Measurements from ENCODE around the gene UPK3A.
"Not testable (repeated sequence)": the region's sequence is repeated elsewhere in the genome, so short reads cannot be mapped to it uniquely, and the experiment has no call there.

The UPK3A gene

GRCh38 chr22:45294030-45294429, 9.3 kb downstream of the UPK3A start:
- DNase-seq = no peak
- in situ Hi-C loops (cut with HindIII; ENCODE audit: low pct_ligation_motif_present, low sequenced_read_pairs) = no loop called here
- no peak for TF ChIP-seq CTCF (IDR thresholded peaks at IDR 0.05; ENCODE audit: low read depth, low read length, missing control alignments)
- Histone ChIP-seq H3K36me3 (replicated peaks) (no peaks in the 10 kb centered on the region), H3K4me3 (ENCODE audit: low read depth, low read length) (no peak overlapping the region), H3K27me3 (replicated peaks) (no peaks in the 10 kb centered on the region), H3K27ac (no peak overlapping the region)

- H3K27ac ChIP-seq; H3K4me3 ChIP-seq (ENCODE audit: low read depth, low read length); DNase-seq; in situ Hi-C loops (cut with HindIII; ENCODE audit: low pct_ligation_motif_present, low sequenced_read_pairs); H3K27me3 ChIP-seq (replicated peaks); H3K36me3 ChIP-seq (replicated peaks): not testable (repeated sequence)
Observed at GRCh38 chr22:45295004-45295403, 10.3 kb downstream of the UPK3A start.

- DNase-seq = no peak
- no peak for TF ChIP-seq CTCF (IDR thresholded peaks at IDR 0.05; ENCODE audit: low read depth, low read length, missing control alignments)
- Histone ChIP-seq H3K36me3 (replicated peaks) (no peaks in the 10 kb centered on the region), H3K4me3 (ENCODE audit: low read depth, low read length) (no peak overlapping the region), H3K27me3 (replicated peaks) (no peaks in the 10 kb centered on the region), H3K27ac (no peak overlapping the region)
- in situ Hi-C loops (cut with HindIII; ENCODE audit: low pct_ligation_motif_present, low sequenced_read_pairs) = no loop called here
Observed at GRCh38 chr22:45295492-45295891, 10.7 kb downstream of the UPK3A start.

- DNase-seq = no peak
- in situ Hi-C loops (cut with HindIII; ENCODE audit: low pct_ligation_motif_present, low sequenced_read_pairs) = no loop called here
- Histone ChIP-seq H3K27me3 (replicated peaks) (no peaks in the 10 kb centered on the region), H3K36me3 (replicated peaks) (no peaks in the 10 kb centered on the region), H3K27ac (no peak overlapping the region), H3K4me3 (ENCODE audit: low read depth, low read length) (no peak overlapping the region)
- no peak for TF ChIP-seq CTCF (IDR thresholded peaks at IDR 0.05; ENCODE audit: low read depth, low read length, missing control alignments)
Observed at GRCh38 chr22:45296628-45297297, 12.0 kb downstream of the UPK3A start.

- no peaks in the 10 kb centered on the region for H3K27me3 ChIP-seq (replicated peaks)
- H3K4me3 ChIP-seq (ENCODE audit: low read depth, low read length) = no peak overlapping the region
- no peak for DNase-seq
- H3K27ac ChIP-seq = no peak overlapping the region
- in situ Hi-C loops (cut with HindIII; ENCODE audit: low pct_ligation_motif_present, low sequenced_read_pairs) = no loop called here
- no peak for TF ChIP-seq CTCF (IDR thresholded peaks at IDR 0.05; ENCODE audit: low read depth, low read length, missing control alignments)
- no peaks in the 10 kb centered on the region for H3K36me3 ChIP-seq (replicated peaks)
Observed at GRCh38 chr22:45298934-45299505, 14.3 kb downstream of the UPK3A start.

GRCh38 chr22:45302751-45303150, 18.0 kb downstream of the UPK3A start:
- no peak for TF ChIP-seq CTCF (IDR thresholded peaks at IDR 0.05; ENCODE audit: low read depth, low read length, missing control alignments)
- Histone ChIP-seq H3K27ac (no peak overlapping the region), H3K36me3 (replicated peaks) (no peaks in the 10 kb centered on the region), H3K4me3 (ENCODE audit: low read depth, low read length) (no peak overlapping the region), H3K27me3 (replicated peaks) (no peaks in the 10 kb centered on the region)
- DNase-seq = no peak
- in situ Hi-C loops (cut with HindIII; ENCODE audit: low pct_ligation_motif_present, low sequenced_read_pairs) = no loop called here

All from brain microvascular endothelial cell (primary cell).